K562 (cell line): Measurements from ENCODE around the gene DNAAF2. TPM values are rescaled to one million over a fixed set of nuclear protein-coding genes. Genes with fewer than 3 reads are reported as not detected.

Experiments
- ARID1B ChIP-seq: fragments of 450-650 bp; IDR thresholded peaks from 2 replicates; pipeline ENCODE4 v1.6.1; 2016; ENCODE audit warnings: antibody characterized with exemption, mild to moderate bottlenecking, inconsistent platforms
- CBX1 ChIP-seq: sonication (generic); IDR thresholded peaks from 2 replicates; pipeline ENCODE4 v1.6.1; 2016; ENCODE audit warnings: antibody characterized with exemption, low read depth, mild to moderate bottlenecking
- ESRRA ChIP-seq: fragments of 450-650 bp; IDR thresholded peaks from 2 replicates; pipeline ENCODE4 v1.6.1; 2014; ENCODE audit warnings: low read depth, mild to moderate bottlenecking, moderate library complexity, borderline replicate concordance
- FOXJ2 ChIP-seq: fragments of 200-800 bp; sonication (Bioruptor generic); IDR thresholded peaks from 2 replicates; pipeline ENCODE4 v1.6.1; 2016; ENCODE audit warnings: missing genetic modification characterization, missing compliant biosample characterization
- NR2C1 ChIP-seq, 2 experiments: fragments of 450-650 bp; IDR thresholded peaks; 2 replicates each; pipeline ENCODE4 v1.6.1; 2017; ENCODE audit warnings: mild to moderate bottlenecking in 2 of 2, antibody characterized with exemption in 1 of 2, inconsistent platforms in 1 of 2, missing compliant biosample characterization in 1 of 2, missing genetic modification characterization in 1 of 2
- RBFOX2 ChIP-seq: fragments of 200-400 bp; formaldehyde crosslinking; IDR thresholded peaks from 2 replicates; pipeline ENCODE4 v1.6.1; 2017; ENCODE audit warnings: low read depth, mild to moderate bottlenecking, low read length, moderate library complexity
- SNAPC5 ChIP-seq: fragments of 250-450 bp; sonication (Bioruptor Pico); IDR thresholded peaks from 2 replicates; pipeline ENCODE4 v1.8.0; 2021; ENCODE audit warnings: moderate library complexity, mild to moderate bottlenecking, inconsistent platforms
- THAP12 ChIP-seq: fragments of 250-450 bp; sonication (Bioruptor Pico); IDR thresholded peaks from 2 replicates; pipeline ENCODE4 v1.9.0; 2021; ENCODE audit warnings: mild to moderate bottlenecking, inconsistent platforms
- ZNF561 ChIP-seq: fragments of 450-650 bp; formaldehyde crosslinking; conservative IDR thresholded peaks from 2 replicates; pipeline ENCODE4 v1.4.0; 2020; ENCODE audit warnings: mild to moderate bottlenecking, moderate library complexity
- polyA plus RNA-seq, 8 experiments: library from polyadenylated mRNA; depleted of rRNA in 4 of 8; stranded (reverse) in 5 of 8; unstranded in 3 of 8; fragments of >200 nt; fragmentation: Nextera tagmentation in 2 of 8; fragmentation: Illumina TruSeq in 1 of 8; extraction: Ambion mirVana in 2 of 8; extraction: Trizol in 1 of 8; gene quantifications; 2 replicates each; pipeline versions ENCODE4 v1.2.1 to v1.2.3, GENCODE V29; 2011 to 2014; ENCODE audit warnings: inconsistent platforms in 1 of 8, missing spikeins in 1 of 8
- total RNA-seq, 7 experiments: library from RNA; depleted of rRNA in 6 of 7; stranded (reverse); fragments of >200 nt in 6 of 7; fragmentation: Illumina TruSeq in 2 of 7; extraction: Trizol in 2 of 7; gene quantifications; 2 replicates each; pipeline versions ENCODE4 v1.2.1 to v1.2.3, GENCODE V29; 2011 to 2021; ENCODE audit warnings: low replicate concordance in 1 of 7
- TF ChIP-seq, protein P1 (sequence below), 3 experiments: fragments of 200-800 bp in 1 of 3; fragments of 250-450 bp in 1 of 3; fragments of 450-650 bp in 1 of 3; sonication (Bioruptor Pico) in 1 of 3; sonication (Bioruptor generic) in 1 of 3; formaldehyde crosslinking in 1 of 3; IDR thresholded peaks; 2 replicates each; pipeline versions ENCODE4 v1.6.1 to v1.8.0; 2016 to 2022; ENCODE audit warnings: mild to moderate bottlenecking in 2 of 3, missing genetic modification characterization in 2 of 3, missing compliant biosample characterization in 1 of 3, moderate library complexity in 1 of 3

DNAAF2 gene
- total and polyA plus RNA-seq, 9 of the 15 experiments (the other 6 are each of a cell fraction or from before 2014, with no cell fraction given), result 2.4 to 14.6 (median 11.1) TPM

GRCh38 chr14:49598485-49599300, 36.4 kb downstream of the DNAAF2 start, which contains the start of gene LRR1 (continued):
- TF ChIP-seq, protein P1, sequence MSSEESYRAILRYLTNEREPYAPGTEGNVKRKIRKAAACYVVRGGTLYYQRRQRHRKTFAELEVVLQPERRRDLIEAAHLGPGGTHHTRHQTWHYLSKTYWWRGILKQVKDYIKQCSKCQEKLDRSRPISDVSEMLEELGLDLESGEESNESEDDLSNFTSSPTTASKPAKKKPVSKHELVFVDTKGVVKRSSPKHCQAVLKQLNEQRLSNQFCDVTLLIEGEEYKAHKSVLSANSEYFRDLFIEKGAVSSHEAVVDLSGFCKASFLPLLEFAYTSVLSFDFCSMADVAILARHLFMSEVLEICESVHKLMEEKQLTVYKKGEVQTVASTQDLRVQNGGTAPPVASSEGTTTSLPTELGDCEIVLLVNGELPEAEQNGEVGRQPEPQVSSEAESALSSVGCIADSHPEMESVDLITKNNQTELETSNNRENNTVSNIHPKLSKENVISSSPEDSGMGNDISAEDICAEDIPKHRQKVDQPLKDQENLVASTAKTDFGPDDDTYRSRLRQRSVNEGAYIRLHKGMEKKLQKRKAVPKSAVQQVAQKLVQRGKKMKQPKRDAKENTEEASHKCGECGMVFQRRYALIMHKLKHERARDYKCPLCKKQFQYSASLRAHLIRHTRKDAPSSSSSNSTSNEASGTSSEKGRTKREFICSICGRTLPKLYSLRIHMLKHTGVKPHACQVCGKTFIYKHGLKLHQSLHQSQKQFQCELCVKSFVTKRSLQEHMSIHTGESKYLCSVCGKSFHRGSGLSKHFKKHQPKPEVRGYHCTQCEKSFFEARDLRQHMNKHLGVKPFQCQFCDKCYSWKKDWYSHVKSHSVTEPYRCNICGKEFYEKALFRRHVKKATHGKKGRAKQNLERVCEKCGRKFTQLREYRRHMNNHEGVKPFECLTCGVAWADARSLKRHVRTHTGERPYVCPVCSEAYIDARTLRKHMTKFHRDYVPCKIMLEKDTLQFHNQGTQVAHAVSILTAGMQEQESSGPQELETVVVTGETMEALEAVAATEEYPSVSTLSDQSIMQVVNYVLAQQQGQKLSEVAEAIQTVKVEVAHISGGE (CRISPR knock-in tag; IDR thresholded peaks at IDR 0.05), result 0 out of 6 replicates have a peak, but pooled peaks of 1 of the 3 experiments have one; percentile 34
- TF ChIP-seq NR2C1 (IDR thresholded peaks at IDR 0.05), result no peak
- TF ChIP-seq NR2C1 (tag; IDR thresholded peaks at IDR 0.05), result 0 out of 2 replicates have a peak, but pooled peaks have one; percentile 42
- TF ChIP-seq RBFOX2, result peak; percentile 97
- TF ChIP-seq CBX1, result no peak
- peak; percentile 61; the same call in 1 of the 2 replicates for TF ChIP-seq THAP12 (CRISPR knock-in tag)
- 0 out of 2 replicates have a peak, but pooled peaks have one; percentile 37 for TF ChIP-seq ESRRA
- no peak for TF ChIP-seq ZNF561 (CRISPR knock-in tag)
- peak; percentile 18; the same call in 1 of the 2 replicates for TF ChIP-seq ARID1B
- peak; percentile 57; the same call in 1 of the 2 replicates for TF ChIP-seq FOXJ2 (tag)
- TF ChIP-seq SNAPC5 (CRISPR knock-in tag), result no peak
